Activated CD8-positive, alpha-beta T cell treated with anti-CD3 and anti-CD28 coated beads for 36 hours (primary cell): ENCODE results near the gene FETUB. TPM values are rescaled to one million over a fixed set of nuclear protein-coding genes. Genes with fewer than 3 reads are reported as not detected.

Experiments
- ATAC-seq: fragments of 200-7000 bp; cut with Tn5 transposase; one replicate; pipeline ENCODE4 v1.10.0; 2021; ENCODE audit warnings: mild to moderate bottlenecking, moderate library complexity
- CTCF ChIA-PET: fragments of 350-600 bp; sonication (Branson Sonifier 250); formaldehyde crosslinking; loops from one replicate; lab custom pipeline; 2021; ENCODE audit warnings: antibody characterized with exemption; lab: Charles Lee
- POLR2A ChIA-PET: fragments of 350-600 bp; sonication (Branson Sonifier 250); formaldehyde crosslinking; loops from one replicate; lab custom pipeline; 2021; ENCODE audit warnings: antibody characterized with exemption; lab: Charles Lee
- DNase-seq: peaks from one replicate; pipeline ENCODE4 v3.0.0-alpha.2; 2020
- H3K27ac Mint-ChIP-seq: one replicate; pipeline ENCODE4 v1.8.0; 2021; ENCODE audit warnings: mild to moderate bottlenecking, mixed read lengths
- H3K27me3 Mint-ChIP-seq: one replicate; pipeline ENCODE4 v1.8.0; 2021; ENCODE audit warnings: mixed read lengths
- H3K36me3 Mint-ChIP-seq: one replicate; pipeline ENCODE4 v1.8.0; 2021; ENCODE audit warnings: low read depth, mixed read lengths
- H3K4me1 Mint-ChIP-seq: one replicate; pipeline ENCODE4 v1.8.0; 2021; ENCODE audit warnings: low read depth, mixed read lengths
- H3K4me3 Mint-ChIP-seq: one replicate; pipeline ENCODE4 v1.8.0; 2021; ENCODE audit warnings: mild to moderate bottlenecking, moderate library complexity, mixed read lengths
- H3K9me3 Mint-ChIP-seq: one replicate; pipeline ENCODE4 v1.8.0; 2021; ENCODE audit warnings: mixed read lengths
- CTCF ChIP-seq: fragments of 200-600 bp; IDR thresholded peaks from one replicate; pipeline ENCODE4 v1.8.0; 2022; ENCODE audit warnings: antibody characterized with exemption, mild to moderate bottlenecking
- intact Hi-C: fragments of 100-400 bp; cut with micrococcal nuclease; formaldehyde crosslinking; loops from one replicate; pipeline ENCODE4 v1.10.0; 2022
- total RNA-seq, 2 experiments: library from RNA; stranded (reverse); gene quantifications; one replicate each; pipeline ENCODE4 v1.2.3, GENCODE V29; 2021

Gene FETUB
- total RNA-seq, 2 experiments from 2014 or later: not detected

GRCh38 chr3:186616299-186616617 lies 23.9 kb upstream of the FETUB start:
- Mint-ChIP-seq H3K4me1 (peaks cover 22% of the 10 kb centered on the region), H3K4me3 (no peak overlapping the region), H3K27me3 (peaks cover 32% of the 10 kb centered on the region), H3K9me3 (no peaks in the 10 kb centered on the region), H3K36me3 (no peaks in the 10 kb centered on the region), H3K27ac (no peak overlapping the region)
- no peak for ATAC-seq
- ChIA-PET POLR2A (interaction anchor here (0.6 to 7.2 kb wide), 6 partner anchors 11 to 1038 kb away, joined by 3 to 65 read pairs (median 3); partner anchors contain the start of gene EIF4A2), CTCF (interaction anchor here (0.8 to 6.3 kb wide), 46 partner anchors 8 to 673 kb away, joined by 3 to 185 read pairs (median 5); partner anchors contain the start of genes DNAJB11, FETUB, RPL39L and TBCCD1)
- intact Hi-C loops: loop anchor here (5.0 kb wide), 1 partner anchor 206 kb away; no protein-coding TSS in a partner anchor
- no peak for TF ChIP-seq CTCF
- no peak for DNase-seq

GRCh38 chr3:186617036-186617946 lies 22.9 kb upstream of the FETUB start:
- TF ChIP-seq CTCF: peak; percentile 81
- Mint-ChIP-seq H3K36me3 (no peaks in the 10 kb centered on the region), H3K4me3 (peak overlapping the region; percentile 63), H3K9me3 (no peaks in the 10 kb centered on the region), H3K27me3 (peaks cover 32% of the 10 kb centered on the region), H3K4me1 (peaks cover 22% of the 10 kb centered on the region), H3K27ac (peak overlapping the region; percentile 68)
- ATAC-seq (peak; percentile 99), DNase-seq (peak; percentile 93)
- intact Hi-C loops: loop anchor here (5.0 kb wide), 1 partner anchor 205 kb away; no protein-coding TSS in a partner anchor
- POLR2A ChIA-PET: interaction anchor here (0.6 to 7.2 kb wide), 11 partner anchors 12 to 206 kb away, joined by 3 to 65 read pairs (median 3); partner anchors contain the start of genes DNAJB11 and EIF4A2
- CTCF ChIA-PET: interaction anchor here (0.6 to 6.3 kb wide), 69 partner anchors 8 to 957 kb away, joined by 3 to 185 read pairs (median 4); partner anchors contain the start of genes DNAJB11, EIF4A2, FETUB and RPL39L

GRCh38 chr3:186618318-186618938 lies 21.8 kb upstream of the FETUB start:
- ChIA-PET CTCF (interaction anchor here (1.3 to 6.3 kb wide), 8 partner anchors 15 to 675 kb away, joined by 3 to 185 read pairs (median 81); partner anchors contain the start of genes DNAJB11, FETUB and TBCCD1), POLR2A (interaction anchor here (1.4 to 7.2 kb wide), 2 partner anchors 48 to 166 kb away, joined by 4 to 65 read pairs; partner anchors contain the start of genes DNAJB11 and EIF4A2)
- Mint-ChIP-seq H3K36me3 (no peaks in the 10 kb centered on the region), H3K4me1 (peaks cover 22% of the 10 kb centered on the region), H3K9me3 (no peaks in the 10 kb centered on the region), H3K4me3 (no peak overlapping the region), H3K27ac (no peak overlapping the region), H3K27me3 (peaks cover 30% of the 10 kb centered on the region)
- no peak for DNase-seq
- intact Hi-C loops: loop anchor here (5.0 kb wide), 1 partner anchor 204 kb away; no protein-coding TSS in a partner anchor
- no peak for TF ChIP-seq CTCF
- ATAC-seq: no peak

GRCh38 chr3:186619787-186620212 lies 20.4 kb upstream of the FETUB start:
- ChIA-PET CTCF (interaction anchor here (0.7 to 1.4 kb wide), 3 partner anchors 29 to 201 kb away, joined by 3 to 4 read pairs (median 3); no protein-coding TSS in a partner anchor), POLR2A (interaction anchor here (0.6 kb wide), 1 partner anchor 276 kb away, joined by 3 read pairs; no protein-coding TSS in a partner anchor)
- TF ChIP-seq CTCF: no peak
- ATAC-seq: no peak
- Mint-ChIP-seq H3K36me3 (no peaks in the 10 kb centered on the region), H3K27me3 (peaks cover 26% of the 10 kb centered on the region), H3K27ac (no peak overlapping the region), H3K9me3 (no peaks in the 10 kb centered on the region), H3K4me1 (peaks cover 17% of the 10 kb centered on the region), H3K4me3 (no peak overlapping the region)
- intact Hi-C loops: loop anchor here (5.0 kb wide), 1 partner anchor 203 kb away; no protein-coding TSS in a partner anchor
- no peak for DNase-seq
